PC-3 (cell line): Measurements from ENCODE around the gene CCDC180. TPM values are rescaled to one million over a fixed set of nuclear protein-coding genes. Genes with fewer than 3 reads are reported as not detected.

Source experiments
- ATAC-seq: fragments of 200-7000 bp; cut with Tn5 transposase; 2 replicates; pipeline ENCODE4 v1.9.1; 2020; ENCODE audit warnings: mild to moderate bottlenecking, moderate library complexity
- BruUV-seq: library from RNA; stranded (reverse); fragments of 400-500 nt; replicated peaks from 2 replicates; lab custom pipeline; 2021; lab: Mats Ljungman, UMichigan
- CTCF ChIA-PET: fragments of 300-600 bp; sonication (Branson Sonifier 250); formaldehyde crosslinking; loops from one replicate; lab custom pipeline; 2022; ENCODE audit warnings: antibody characterized with exemption; lab: Charles Lee
- POLR2A ChIA-PET: fragments of 300-600 bp; sonication (Branson Sonifier 250); formaldehyde crosslinking; loops from one replicate; lab custom pipeline; 2022; ENCODE audit warnings: antibody characterized with exemption; ENCODE audit not compliant: unreplicated experiment; lab: Charles Lee
- DNase-seq: peaks from one replicate; pipeline ENCODE4 v3.0.0-alpha.2; 2015
- H2AFZ ChIP-seq: fragments of 300-600 bp; sonication (generic); 2 replicates; pipeline ENCODE4 v1.6.0; 2016; ENCODE audit warnings: antibody characterized with exemption, low read length
- H3F3A ChIP-seq: fragments of 300-600 bp; sonication (generic); one replicate; pipeline ENCODE4 v1.6.0; 2017; ENCODE audit warnings: antibody characterized with exemption, low read length, control low read depth, mild to moderate bottlenecking; ENCODE audit not compliant: unreplicated experiment
- H3K27ac ChIP-seq: fragments of 300-600 bp; sonication (generic); 2 replicates; pipeline ENCODE4 v1.5.1; 2016; ENCODE audit warnings: mild to moderate bottlenecking, low read length
- H3K27me3 ChIP-seq: fragments of 300-600 bp; sonication (generic); 2 replicates; pipeline ENCODE4 v1.6.1; 2016; ENCODE audit warnings: low read length, mixed read lengths
- H3K36me3 ChIP-seq: fragments of 300-600 bp; sonication (generic); 2 replicates; pipeline ENCODE4 v1.6.1; 2016; ENCODE audit warnings: low read depth, mixed run types, low read length, mixed read lengths
- H3K4me1 ChIP-seq: fragments of 300-600 bp; sonication (generic); 2 replicates; pipeline ENCODE4 v1.5.1; 2016; ENCODE audit warnings: low read length; ENCODE audit not compliant: insufficient read depth
- H3K4me2 ChIP-seq: fragments of 300-600 bp; sonication (generic); 2 replicates; pipeline ENCODE4 v1.6.0; 2016; ENCODE audit warnings: low read length
- H3K4me3 ChIP-seq: fragments of 300-600 bp; sonication (generic); 2 replicates; pipeline ENCODE4 v1.5.1; 2016; ENCODE audit warnings: mild to moderate bottlenecking, low read length, mixed read lengths
- H3K79me2 ChIP-seq: fragments of 300-600 bp; sonication (generic); 2 replicates; pipeline ENCODE4 v1.6.1; 2017; ENCODE audit warnings: low read length, mixed read lengths
- H3K9ac ChIP-seq: fragments of 300-600 bp; sonication (generic); 2 replicates; pipeline ENCODE4 v1.6.0; 2016; ENCODE audit warnings: mild to moderate bottlenecking, low read length
- H3K9me2 ChIP-seq: fragments of 300-600 bp; sonication (generic); replicated peaks from 2 replicates; pipeline ENCODE4 v1.6.1; 2016; ENCODE audit warnings: mixed run types, low read length, mixed read lengths
- H3K9me3 ChIP-seq: fragments of 300-600 bp; sonication (generic); 2 replicates; pipeline ENCODE4 v1.6.1; 2016; ENCODE audit warnings: low read length, mixed read lengths
- H4K20me1 ChIP-seq: fragments of 300-600 bp; sonication (generic); 2 replicates; pipeline ENCODE4 v1.6.1; 2016; ENCODE audit warnings: low read length, mixed read lengths
- CTCF ChIP-seq: fragments of 300-600 bp; sonication (generic); conservative IDR thresholded peaks from 2 replicates; pipeline ENCODE4 v1.5.1; 2017; ENCODE audit warnings: antibody characterized with exemption, low read depth, mild to moderate bottlenecking, low read length
- EZH2 ChIP-seq: fragments of 300-600 bp; sonication (generic); IDR thresholded peaks from one replicate; pipeline ENCODE4 v1.6.1; 2017; ENCODE audit warnings: antibody characterized with exemption, mild to moderate bottlenecking, low read length; ENCODE audit not compliant: unreplicated experiment
- EZH2phosphoT487 ChIP-seq: fragments of 300-600 bp; sonication (generic); IDR thresholded peaks from 2 replicates; pipeline ENCODE4 v1.6.1; 2018; ENCODE audit warnings: mild to moderate bottlenecking, antibody characterized with exemption, low read length, borderline replicate concordance
- intact Hi-C: fragments of 100-400 bp; cut with micrococcal nuclease; formaldehyde crosslinking; loops from 2 replicates; pipeline ENCODE4 v1.9.0; 2023
- total RNA-seq: library from RNA; depleted of rRNA; stranded (reverse); fragments of >200 nt; gene quantifications from 2 replicates; pipeline ENCODE4 v1.2.3, GENCODE V29; 2014; rRNA removed

The CCDC180 gene
- total RNA-seq, 1 experiment from 2014 or later, result 0.55 TPM

GRCh38 chr9:97357056-97357455, 49.6 kb downstream of the CCDC180 start:
- Histone ChIP-seq H3K4me2 (no peak overlapping the region), H3K27ac (no peak overlapping the region), H3K79me2 (no peaks in the 10 kb centered on the region), H3K36me3 (no peaks in the 10 kb centered on the region), H4K20me1 (no peaks in the 10 kb centered on the region), H3K4me3 (no peak overlapping the region), H3K27me3 (no peaks in the 10 kb centered on the region), H3K9ac (no peak overlapping the region), H3F3A (no peaks in the 10 kb centered on the region), H2AFZ (no peak overlapping the region), H3K9me3 (no peaks in the 10 kb centered on the region), H3K9me2 (no peaks in the 10 kb centered on the region), H3K4me1 (no peaks in the 10 kb centered on the region)
- ATAC-seq, result no peak
- TF ChIP-seq EZH2, result no peak
- TF ChIP-seq CTCF, result no peak
- no peak for TF ChIP-seq EZH2phosphoT487
- ChIA-PET POLR2A (no interaction called here), CTCF (no interaction called here)
- no TSS peak for BruUV-seq
- no peak for DNase-seq
- intact Hi-C loops, result no loop called here

Other genes with a start within 250 kb of the CCDC180 start
- gene TDRD7, start 104.4 kb downstream of the CCDC180 start, total RNA-seq, result 4.2 and 4.3 TPM in 2 replicates
- not detected in 2 replicates for gene TMOD1, start 194.0 kb downstream of the CCDC180 start, total RNA-seq